HG02763 (cell line): Measurements from ENCODE around the gene DPF3.

Experiments
- ATAC-seq: cut with Tn5 transposase; IDR thresholded peaks from one replicate; pipeline ENCODE4 v1.9.1; 2021; ENCODE audit warnings: mild to moderate bottlenecking, moderate library complexity; ENCODE audit not compliant: unreplicated experiment

DPF3 gene

DNA sequence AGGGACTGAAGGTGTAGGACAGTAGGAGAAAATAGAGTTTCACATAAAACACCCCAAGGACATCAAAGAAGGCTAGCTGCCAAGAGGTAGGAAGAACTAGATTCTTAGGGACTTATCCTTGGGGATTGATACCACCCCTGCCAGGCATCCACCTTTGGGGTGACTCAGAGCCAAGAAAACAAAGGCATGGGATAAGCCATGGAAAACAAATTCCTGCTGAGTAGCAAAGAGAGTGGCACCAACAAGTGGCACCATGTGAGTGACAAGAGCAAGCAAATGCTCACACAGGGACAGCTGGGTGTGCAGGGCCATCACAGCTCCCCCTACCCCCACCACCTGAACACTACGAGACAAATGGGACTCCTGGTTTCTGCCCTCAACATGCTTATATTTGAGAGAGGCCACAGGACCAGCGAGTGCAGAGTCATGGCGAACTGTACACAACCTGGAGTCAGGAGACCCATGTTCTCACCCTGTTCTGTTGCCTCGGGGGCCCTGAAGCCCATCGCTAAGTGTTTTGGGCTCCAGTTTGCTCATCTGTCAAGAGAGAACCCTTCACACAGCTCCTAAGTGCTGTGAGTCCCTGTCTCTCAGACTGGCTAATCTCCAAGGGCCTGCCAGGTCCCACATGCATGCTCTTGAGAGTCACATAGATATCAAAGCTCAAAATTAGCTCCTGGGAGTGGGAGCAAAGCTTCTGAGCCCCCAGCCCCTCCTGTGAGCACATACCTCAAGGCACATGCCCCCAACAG lies 91.9 kb downstream of the DPF3 start:
- no peak for ATAC-seq

DNA sequence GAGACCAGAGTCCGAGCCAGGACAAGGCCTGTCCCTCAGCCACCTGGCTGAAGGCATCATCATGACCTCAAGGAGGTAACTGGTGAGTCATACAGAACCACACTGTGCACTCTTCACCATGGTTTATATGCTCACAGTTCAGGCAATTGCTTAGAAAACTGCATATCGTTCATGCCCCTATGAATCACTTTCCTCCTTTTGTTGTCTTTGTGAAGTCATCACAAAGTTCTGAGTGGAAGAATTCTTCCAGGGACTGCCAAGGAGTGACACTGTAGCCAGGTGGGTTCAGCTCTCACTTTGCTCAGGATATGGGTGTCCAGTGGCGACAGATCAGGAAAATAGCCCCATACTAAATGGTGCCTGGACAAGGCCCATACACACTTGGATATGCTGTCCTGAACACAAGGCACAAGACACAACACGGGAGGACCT lies 92.5 kb downstream of the DPF3 start:
- no peak for ATAC-seq

DNA sequence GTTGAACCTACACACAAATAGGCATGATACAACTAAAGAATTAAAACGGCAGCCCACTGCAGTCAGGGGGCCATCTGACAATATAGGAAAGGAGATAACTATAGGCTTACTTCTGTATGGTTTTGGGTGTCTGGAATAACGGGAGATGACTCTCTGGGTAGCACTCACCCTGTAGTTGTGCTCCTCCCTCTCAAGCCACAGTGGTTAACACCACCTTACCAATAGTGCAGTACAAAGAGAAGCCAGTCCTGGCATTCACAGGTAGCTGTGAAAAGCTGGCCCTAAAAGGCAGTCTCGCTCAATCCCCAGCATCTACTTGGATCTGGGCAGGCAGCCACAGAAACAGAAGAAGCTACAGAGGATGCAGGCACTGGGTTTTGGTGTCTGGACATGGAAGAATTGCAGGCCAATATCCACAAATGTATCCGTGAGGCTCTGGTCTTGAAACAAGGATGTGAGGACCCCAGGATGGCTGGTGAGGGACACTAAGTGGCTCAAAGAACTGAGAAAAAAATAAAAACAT lies 93.0 kb downstream of the DPF3 start:
- ATAC-seq, result no peak

DNA sequence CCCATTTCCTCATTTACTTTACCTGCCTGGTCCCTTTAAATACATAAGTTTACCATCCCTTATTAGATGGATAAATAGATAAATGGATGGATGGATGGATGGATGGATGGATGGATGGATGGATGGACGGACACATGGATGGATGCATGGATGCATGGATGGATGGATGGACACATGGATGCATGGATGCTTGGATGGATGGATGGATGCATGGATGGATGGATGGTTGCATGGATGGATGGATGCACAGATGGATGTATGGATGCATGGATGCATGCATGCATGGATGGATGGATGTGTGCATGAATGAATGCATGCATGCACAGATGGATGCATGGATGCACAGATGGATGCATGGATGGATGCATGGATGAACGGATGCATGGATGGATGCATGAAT lies 93.6 kb downstream of the DPF3 start:
- no peak for ATAC-seq

DNA sequence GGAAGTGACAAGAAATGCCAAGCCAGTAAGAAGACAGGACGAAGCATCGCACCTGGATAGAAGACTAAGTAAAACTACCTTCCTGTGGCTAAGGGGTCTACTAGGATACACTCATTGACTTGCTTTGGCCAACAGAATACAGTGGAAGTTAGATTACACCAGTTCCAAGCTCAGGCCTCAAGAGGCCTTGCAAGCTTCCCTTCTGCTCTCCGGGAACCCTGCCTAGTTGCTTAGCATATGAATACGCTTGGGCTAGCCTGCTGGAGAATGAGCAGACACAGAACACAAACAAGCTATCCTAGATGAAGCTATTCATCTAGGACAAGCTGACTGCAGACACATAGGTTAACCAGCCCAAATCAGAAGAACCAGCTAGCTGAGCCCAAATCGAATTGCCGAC lies 97.0 kb downstream of the DPF3 start:
- no peak for ATAC-seq

DNA sequence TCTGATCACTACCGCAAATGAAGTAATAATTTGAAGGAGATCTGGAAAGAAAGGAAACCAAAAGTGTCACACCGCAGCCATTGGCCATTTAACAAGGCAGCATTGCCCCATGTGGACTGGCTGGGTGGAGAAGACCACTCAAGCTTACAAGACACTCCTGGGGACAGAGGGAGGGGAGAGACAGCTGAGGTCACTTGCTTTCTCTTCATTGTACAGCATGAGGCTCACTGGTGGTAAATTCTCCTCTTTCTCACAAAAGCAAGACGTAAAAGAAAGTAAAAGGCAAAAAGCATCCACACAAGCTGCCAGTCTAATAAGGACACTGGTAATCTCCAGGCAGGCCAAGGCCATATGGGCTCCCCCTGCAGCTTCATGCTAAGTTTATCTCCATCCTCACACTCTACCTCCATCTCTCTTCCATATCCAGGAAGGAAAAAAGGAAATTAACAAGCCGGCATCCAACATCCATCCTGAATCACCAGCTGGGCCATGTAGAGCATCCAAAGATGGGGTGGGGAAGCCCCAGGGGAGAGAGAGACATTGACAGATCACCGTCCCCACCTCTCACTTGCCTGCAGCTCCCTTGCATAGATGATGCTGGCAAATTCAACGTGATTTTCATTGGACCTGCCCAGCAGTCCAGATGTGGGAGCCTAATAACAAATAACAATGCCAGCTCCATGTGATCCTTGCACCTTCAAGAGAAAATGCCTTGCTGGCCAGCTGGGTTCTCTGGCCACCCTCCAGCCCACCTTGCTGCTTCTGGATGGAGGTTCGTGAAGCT lies 100.6 kb downstream of the DPF3 start:
- no peak for ATAC-seq

DNA sequence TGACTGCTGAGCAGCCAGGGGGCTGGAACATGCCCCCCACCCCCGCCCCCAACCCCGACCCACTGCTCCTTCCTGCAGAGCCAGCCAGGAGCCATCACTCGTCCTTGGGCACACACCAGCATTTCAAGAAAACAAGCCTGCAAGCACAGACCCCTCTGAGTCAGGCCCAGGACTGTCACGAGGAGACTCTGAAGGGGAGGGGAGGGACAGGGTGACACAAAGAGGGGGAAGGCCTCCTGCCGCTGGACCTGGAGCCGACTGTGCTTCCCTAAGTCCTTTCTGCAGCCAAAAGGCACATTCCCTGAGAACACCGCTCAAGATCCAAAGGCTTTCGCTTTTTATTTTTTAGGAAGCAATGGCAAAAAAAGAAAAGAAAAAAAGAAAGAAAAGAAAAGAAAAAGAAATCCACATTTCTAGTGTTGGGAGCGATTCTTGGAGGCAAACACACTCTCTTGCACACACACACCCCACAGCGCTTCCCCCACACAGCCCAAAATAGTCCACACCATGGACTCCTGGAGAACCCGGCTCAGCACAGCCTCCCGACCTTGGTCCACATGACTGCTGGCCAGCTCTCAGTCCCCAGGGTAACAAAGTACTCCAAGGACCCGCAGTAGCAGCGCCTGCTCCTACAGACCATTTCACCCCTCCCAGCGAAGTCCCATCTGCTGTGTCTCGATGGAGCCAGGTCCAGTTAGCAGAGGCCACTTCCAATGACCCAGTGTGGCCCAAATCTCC lies 101.7 kb downstream of the DPF3 start:
- ATAC-seq, result no peak

DNA sequence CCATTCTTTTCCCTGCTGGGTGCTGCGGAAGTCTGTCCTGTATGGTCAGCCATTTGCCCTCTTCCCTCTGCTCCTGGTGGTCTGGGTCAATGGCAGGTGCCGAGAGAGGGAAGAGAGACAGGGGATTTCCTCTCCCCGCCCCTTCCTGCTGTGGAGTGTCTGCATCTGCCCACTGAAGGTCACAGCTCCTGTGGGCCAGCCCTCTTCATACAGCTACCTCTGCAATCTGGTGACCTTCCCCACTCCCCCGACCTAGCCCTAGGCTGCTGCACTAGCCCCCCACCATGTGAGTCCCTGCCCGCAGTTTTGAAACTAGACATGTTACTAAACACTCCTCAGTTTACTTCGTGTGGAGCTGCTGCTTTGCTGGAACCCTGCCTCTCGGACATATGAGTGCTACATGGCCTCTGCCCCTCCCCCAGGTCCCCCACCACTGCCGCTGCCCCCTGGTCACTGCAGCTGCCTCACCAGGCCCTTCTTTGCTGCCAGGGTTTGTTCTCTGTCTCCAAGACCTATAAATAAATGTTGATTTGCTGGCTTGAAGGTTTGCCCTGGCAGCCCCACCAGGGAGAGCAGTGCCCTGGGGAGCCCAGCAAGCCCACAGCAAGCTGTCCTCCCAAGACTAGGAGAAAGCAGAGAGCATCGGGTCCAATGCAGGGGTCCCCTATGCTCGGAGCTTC lies 102.9 kb downstream of the DPF3 start:
- no peak for ATAC-seq

DNA sequence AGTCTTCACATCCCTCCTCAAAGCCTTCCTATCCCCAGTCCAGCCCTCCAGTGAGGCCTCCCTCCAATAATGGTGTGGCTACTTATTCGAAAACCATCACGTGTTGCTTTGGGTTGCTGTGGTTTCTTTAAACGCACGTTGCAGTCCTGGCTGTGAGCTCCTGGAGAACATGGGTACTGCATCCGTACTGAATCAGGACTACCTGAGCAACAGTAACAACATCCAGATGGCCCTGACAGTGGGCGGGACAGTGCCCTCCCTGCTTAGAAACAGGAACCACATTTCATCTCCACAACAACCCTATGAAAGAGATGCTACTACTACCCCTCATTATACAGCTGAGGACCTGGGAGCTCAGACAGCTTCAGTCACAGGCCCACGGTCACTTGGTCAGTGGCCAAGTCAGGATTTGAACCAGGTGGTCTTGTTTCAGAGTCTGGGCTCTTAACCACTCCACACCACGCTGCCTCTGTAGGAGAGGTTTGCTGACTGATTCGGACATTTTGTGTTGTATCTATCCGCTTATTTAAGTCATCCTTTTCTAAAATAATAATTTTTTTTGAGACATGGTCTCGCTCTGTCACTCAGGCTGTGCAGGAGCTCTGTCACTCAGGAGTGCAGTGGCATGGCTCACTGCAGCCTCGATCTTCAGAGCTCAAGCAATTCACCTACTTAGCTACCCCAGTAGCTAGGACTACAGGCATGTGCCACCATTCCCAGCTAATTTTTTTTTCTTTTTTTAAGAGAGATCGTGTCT lies 104.8 kb downstream of the DPF3 start:
- no peak for ATAC-seq

DNA sequence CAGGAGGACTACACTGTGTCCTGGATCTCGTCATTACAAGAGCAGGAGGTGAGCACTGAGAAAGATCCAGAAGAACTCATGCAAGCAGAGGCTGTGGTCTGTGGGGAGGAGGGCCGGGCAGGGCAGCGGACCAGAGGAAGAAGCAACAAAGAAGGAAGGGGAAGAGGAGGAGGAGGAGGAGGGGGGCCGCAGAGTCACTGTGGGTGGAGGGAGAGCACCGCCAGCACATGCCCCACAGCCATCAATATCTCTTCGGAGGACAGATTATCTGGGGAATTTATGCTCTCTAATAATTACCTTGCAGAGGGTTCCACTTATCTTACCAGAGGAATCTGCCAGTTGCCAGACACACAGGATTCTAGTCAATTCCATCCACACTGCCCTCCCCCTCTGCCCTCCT lies 105.6 kb downstream of the DPF3 start:
- ATAC-seq, result no peak

DNA sequence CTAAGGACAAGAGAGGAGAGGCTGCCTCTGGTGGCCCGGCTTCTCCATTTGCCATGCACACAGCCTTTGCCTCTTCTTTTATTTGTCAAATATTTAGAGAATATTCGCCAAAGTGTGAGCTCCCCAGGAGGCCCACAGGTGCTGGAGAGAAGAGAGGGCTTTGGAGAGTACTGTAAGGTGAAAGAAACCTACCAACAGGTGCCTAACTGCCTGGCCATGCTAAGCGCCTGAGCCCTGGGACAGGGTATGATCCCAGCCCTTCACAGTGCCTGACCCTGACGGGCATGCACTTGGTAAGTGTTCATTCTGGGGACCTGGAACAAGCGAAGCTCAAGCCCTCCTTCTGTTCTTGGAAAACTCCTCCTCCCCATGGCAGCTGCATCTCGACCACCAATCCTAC lies 106.1 kb downstream of the DPF3 start:
- ATAC-seq, result no peak

DNA sequence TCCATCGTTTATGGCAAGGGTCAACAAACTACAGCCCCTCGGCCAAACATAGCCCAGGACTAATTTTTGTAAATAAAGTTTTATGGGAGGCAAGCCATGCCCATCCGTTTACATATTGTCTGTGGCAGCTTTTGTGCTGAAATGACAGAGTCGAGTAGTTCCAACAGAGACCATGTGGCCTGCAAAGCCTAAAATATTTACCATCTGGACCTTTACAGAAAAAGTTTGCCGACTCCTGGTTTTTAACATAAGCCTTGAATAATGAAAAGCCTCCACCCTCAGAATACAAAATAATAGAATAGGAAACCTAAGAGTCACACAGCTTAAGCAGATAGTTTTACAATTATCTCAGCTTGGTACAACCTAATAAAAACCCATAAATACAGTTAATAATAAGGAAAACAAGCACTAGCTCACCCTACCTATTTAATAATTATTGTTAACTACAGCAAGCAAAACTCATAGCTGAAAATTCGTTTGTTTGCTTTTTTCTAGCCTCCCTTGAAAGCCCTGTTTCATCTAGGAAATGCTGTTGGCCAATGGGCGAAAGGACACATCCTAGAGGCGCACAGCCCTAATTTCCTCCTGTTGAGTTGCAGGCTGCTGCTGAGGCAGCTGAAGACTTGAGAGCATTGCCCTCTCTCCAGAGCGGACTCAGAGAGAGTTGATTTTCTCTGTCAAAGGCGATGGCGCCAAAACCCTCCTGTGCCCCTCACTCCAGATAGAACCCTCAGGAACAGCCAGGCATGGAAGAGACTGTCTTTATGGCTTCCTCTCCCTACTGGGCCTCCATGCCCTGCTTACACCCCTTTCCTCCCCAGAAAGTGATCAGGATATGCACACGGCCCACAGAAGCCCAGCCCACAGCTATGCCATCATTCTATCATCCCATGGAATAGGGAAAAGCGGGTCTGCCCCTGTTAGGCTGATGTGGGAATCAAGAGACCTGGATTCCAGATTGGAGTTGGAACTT lies 107.2 kb downstream of the DPF3 start:
- ATAC-seq, result no peak

DNA sequence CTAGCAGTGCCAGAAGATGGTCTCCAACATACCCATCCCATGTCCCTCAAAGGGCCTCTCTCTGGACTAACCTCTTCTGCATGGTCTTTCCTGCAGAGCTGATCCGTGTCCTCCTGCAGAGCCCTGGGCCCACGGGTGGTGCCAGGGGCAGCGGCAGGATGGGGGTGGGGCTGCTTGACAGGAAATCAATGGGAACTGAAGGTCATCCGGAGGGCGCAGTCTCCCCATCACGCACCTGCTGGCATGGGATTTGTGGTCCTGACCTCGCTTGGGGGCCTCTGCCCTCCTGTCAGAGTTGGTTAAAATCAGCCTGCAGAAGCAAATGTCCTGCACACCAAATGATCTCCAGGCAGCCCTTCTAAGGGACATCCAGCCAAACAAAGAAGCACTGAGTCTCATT lies 110.2 kb downstream of the DPF3 start:
- ATAC-seq, result no peak

DNA sequence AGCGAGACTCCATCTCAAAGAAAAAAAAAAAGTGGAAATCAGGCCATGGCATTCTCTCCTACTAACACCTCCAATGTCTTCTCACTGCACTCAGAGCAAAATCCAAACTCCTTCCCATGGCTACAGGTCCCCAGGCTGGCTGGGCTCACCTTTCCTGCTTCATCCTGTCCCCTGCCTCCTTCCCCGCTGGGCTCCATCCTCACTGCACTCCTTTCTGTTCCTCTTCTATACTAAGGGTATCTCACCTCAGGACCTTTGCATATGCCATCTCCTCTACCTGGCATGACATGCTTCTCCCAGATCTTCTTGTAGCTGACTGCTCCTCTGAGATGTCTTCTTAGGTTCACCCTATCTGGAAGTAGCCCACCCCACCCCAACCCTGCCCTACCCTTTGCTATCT lies 111.1 kb downstream of the DPF3 start:
- ATAC-seq, result no peak

DNA sequence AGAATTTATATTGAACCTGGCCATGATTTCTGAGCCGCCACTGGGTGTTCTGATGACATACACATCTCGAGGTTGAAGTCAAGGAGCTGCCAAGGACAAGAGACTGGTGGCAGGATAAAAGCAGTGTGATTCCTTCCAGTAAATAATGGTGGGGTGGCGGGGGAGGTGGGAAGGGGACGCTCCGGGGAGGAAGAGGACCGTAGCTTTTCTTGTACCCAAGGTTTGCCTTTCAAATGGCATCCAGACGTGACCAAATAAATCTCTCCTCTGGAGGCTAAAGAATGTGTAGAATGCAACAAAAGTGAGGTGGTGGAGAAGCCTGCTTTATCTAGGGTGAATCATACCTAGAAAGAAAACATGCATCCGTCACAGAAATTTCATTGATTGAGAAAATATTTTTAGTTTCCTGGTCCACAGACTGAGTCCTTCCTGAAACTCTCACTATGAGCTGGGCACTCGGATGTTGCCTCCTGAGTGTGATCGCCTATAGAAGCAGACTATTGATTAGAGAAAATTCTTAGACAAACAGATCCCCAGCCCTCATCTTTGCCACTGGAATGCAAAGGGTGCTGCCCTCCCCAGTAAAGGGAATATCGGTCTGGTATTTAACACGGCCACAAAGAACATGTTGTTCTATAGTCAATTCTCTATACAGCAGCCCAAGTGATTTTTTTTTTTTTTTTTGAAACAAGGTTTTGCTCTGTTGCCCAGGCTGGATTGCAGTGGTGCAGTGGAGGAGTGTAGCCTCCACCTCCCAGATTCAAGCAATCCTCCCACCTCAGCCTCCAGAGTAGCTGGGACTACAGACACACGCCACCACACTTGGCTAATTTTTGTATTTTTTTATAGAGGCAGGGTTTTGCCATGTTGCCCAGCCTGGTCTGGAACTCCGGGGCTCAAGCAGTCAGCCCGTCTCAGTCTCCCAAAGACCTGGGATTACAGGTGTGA lies 112.1 kb downstream of the DPF3 start:
- no peak for ATAC-seq

DNA sequence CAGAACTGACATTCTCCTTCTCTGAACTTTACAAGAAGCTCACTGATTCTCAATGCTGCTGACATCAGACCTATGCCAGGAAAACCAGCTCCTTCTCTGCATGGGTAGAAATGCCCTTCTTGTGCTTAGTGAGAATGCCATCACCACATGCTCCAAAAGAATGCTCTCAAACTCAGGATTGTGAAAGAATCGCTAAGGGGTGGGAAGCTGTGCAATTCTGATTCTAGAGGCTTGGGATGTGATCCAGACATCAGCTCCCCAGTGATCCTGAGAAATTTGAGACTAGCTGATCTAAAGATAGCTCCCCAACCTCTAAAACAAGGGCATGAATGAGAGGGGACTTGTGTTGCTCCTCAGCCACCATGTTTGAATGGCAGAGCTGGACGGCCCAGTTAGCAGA lies 113.2 kb downstream of the DPF3 start:
- no peak for ATAC-seq

DNA sequence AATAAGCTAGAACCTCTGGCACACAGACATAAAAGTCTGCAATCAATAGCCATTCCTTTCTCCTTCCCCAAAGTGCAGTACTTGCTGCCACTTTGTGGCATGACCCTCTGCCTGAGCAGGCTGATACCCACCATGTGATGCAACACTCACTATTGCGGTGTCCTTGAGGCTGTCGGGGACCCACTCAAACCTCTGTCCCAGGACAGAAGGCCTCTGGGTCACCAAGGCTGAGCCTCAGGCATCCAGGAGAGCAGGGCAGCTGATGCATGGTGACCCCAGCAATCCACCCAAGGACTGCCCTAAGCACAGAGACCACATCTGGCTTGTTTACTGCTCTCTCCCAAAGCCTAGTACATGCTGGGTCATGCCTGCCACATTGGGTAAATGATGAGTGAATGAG lies 114.2 kb downstream of the DPF3 start:
- ATAC-seq, result no peak

DNA sequence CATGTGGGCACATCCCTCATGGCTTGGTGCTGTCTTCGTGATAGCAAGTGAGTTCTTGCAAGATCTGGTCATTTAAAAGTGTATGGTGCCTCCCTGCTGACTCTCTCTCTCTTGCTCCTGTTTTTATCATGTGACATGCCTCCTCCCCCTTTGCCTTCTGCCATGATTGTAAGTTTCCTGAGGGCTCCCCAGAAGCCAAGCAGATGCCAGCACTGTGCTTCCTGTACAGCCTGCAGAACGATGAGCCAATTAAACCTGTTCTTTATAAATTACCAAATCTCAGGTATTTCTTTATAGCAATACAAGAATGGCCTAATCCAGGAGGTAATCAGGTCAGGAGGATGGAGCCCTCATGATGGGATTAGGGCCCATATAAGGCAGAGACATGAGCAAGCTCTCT lies 116.3 kb downstream of the DPF3 start:
- no peak for ATAC-seq
